CD4-positive, alpha-beta T cell treated with Interferon gamma for 1 hour (primary cell): ENCODE results near the gene TGFA.

Experiments used
- DNase-seq: peaks from one replicate; pipeline ENCODE4 v3.0.0-alpha.2; 2020

Gene TGFA

DNA sequence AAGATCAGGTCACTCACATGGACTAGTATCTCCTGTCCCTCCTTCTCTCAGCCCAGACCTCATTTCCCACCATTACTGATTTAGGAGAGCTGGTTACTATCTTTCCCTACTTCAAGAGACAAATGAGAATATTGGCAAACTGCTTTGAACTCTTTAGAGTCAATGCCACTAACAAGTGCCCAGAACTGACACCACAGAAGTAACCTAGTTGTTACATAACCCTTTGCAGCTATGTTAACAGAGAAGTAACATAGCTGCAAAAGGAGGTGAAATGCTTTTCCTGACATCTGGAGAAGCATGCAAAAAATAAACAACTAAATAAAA is 30.0 kb downstream of the TGFA start:
- no peak for DNase-seq

DNA sequence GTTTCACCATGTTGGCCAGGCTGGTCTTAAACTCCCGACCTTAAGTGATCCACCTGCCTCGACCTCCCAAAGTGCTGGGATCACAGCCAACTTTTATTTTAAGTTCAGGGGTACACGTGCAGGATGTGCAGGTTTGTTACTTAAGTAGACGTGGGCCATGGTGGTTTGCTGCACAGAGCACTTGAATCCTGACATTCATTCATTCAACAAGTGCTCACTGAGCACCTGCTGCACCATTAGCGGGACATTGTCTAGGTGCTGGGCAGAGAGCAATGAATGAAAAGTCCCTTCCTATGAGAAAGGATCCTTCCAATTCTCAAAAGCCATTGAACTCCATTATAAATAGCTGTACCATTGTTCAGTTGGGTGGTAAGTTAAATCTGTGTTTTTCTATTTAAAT is 31.0 kb downstream of the TGFA start:
- no peak for DNase-seq

DNA sequence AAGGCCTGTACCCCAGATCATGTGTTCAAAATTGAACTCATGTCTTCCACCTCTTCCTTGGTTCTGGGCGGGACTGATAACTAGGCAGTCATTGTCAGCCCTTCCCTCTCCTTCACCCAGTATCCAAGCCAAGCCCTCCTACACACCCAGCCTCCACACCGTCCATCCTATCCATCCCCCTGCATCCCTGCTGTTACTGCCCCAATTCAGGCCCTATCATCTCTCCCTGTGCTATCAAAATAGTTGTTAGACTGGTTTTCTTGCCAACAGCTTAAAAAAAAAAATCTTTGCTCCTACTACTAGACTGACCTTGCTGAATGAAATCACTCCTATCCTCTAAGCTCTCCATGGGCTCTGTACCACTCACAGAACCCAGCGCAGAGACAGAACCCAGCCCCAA is 32.8 kb downstream of the TGFA start:
- no peak for DNase-seq

DNA sequence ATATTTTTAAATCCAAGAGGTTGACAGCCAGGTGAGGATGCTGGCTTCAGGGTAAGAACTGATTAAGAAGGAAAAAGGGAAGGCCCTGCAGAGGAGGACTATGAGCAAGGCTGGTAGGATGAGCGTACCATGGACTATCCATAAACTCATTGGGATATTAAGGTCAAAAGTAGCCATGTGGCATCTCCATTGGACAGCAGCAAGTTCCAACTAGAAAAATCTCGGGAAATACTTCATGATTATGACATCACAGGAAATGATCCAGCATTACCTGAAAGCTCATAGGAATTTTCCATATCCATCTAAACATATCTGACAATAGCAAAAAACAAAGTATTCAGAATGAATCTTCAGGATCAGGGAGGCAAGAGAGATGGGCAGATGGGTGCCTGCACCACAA is 34.2 kb downstream of the TGFA start:
- DNase-seq: no peak

DNA sequence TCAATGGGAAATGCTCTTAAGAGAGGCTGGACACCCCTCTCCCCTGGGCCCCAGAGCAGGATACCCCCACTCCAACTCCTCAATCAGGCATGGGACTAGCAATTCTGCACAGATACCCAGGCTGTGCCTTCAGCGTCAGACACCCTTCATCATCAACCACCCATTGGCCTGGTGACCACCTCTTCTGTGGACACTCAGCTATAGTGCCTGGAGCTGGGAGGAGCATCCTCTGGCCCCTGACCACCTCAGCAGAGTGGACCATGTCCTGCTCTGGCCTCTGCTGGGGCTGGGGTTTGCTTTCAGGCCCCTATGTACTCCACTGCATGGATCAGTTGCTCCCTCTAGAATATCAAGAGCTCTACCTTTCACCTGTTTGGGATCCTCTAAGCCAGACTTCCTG is 35.1 kb downstream of the TGFA start:
- DNase-seq: no peak

DNA sequence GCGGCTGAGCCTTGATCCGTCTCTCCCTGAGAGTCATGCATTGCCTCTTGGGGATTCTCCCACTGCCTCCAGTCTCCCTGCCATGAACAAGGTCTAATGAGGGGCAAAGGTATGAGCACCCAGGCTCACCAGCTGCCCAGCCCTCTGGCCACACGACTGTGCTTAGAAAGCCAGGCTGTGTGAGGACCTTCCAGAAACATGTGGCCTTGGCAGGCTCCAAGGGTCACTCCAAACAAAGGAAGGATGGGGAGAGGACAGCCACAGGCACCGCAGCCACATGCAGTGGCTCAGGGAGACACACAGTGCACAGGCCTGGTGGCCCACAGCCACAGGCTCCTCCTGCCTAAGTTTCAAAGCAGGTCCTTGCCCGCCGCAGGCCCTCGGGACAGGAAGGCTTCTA is 35.8 kb downstream of the TGFA start:
- no peak for DNase-seq

DNA sequence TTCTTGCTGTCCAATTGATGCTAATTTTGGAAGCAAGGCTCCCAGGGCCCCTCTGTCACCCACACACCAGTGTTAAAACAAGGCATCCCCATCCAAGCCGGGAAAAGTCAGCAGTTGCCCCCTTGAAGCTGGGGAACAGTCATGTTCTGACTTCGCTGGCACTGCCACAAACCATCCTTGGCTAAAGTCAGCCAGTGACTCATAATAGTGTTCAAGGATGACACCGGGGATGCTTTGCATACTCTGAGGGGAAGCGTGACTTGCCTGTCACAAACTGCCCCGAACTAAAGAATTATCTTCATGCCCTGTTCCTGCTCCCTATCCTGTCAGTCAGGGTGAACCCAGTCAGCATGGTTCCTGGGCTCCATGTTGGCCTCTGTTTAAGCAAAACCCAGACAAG is 37.0 kb downstream of the TGFA start:
- peak; percentile 55 for DNase-seq

DNA sequence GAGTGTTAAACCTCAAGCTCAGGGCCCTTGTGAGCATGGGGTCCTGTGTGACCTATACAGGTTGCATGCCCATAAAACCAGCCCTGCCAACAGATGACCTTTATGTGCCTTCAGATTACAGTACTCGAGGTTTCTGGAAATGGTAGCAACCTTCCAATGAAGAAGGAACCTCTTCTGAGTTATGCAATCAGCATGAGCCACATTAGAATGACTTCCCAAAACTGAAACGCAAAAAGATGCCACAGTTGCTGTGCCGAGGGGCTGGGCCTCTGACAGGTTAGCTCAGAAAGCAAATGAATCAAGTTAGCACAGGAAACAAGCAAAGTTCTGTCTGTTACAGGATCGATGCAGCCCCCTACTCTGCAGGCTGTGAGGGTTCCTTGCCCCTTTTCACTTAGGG is 37.7 kb downstream of the TGFA start:
- peak; percentile 44 for DNase-seq

DNA sequence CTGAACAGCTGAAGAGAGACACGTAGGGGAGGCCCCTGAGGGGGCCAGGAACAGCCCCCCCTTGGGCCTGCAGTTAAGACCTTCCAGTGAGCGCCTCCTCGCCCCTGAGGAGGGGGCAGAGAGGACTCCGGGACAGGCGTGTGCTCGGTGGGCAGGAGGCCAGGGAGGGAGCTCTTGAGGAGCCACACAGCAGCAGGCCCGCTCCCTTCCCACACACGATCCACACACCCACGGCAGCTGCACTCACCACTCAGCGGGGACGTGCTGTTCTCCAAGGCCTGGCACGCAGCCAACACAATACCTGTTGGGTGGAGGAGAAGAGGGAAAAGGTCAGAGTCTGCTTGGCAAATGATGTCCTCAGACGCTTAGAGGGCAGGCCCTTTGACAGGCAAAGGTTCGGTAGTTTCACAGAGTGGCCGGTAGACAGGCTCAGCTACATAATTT is 39.0 kb downstream of the TGFA start:
- DNase-seq: no peak

DNA sequence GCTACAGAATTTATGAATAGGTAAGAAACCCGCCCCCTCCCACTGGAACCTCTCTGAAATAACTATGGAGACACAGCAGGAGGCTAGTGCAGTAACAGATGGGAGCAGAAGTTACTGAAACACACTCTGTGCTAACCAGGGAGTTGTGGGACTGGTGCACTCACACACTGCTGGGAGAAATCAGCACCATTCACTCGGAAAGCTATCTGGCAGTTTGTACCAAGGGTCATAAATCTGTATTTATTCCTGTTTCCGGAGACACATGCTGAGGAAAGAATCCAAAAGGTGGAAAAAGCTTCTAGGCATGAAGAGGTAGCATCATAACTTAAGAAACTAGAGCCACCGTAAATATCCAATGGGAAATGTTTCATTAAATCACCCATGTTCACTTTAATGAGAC is 39.9 kb downstream of the TGFA start:
- no peak for DNase-seq

DNA sequence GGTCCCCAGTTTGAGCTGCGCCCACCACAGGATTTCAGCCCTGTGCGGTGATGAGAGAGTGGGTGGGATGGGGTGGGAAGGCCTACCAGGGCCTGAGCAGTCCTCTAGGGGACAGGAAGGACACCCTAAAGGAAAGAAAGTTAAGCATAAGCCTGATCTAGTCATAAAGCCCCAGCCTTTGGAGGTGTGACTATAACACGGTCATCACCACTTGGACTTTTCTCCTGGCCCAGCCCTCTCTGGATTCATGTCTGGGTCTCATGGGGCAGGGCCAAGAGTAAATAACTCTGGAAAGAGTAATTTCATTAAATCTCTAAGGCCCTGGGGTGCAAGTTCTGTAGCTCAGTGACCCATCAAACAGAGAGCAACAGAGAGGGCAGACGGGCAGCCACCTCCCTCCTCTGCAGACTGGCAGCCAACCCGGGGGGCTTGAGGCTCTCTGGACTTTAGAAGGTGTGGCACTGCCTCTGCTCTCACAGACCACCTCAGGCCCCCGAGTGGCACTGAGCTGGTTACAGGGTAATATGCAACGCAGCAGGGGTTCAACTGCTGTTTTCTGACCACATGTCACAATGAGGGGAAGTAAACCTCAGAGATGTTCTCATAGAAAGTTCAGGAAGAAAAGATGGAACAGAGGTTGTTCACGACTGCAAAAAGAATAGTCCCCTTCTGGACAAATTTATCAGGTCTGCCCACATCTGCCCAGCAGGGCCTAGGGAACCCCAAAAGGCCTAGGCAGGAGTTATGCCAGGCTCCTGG is 41.5 kb downstream of the TGFA start:
- DNase-seq: no peak

DNA sequence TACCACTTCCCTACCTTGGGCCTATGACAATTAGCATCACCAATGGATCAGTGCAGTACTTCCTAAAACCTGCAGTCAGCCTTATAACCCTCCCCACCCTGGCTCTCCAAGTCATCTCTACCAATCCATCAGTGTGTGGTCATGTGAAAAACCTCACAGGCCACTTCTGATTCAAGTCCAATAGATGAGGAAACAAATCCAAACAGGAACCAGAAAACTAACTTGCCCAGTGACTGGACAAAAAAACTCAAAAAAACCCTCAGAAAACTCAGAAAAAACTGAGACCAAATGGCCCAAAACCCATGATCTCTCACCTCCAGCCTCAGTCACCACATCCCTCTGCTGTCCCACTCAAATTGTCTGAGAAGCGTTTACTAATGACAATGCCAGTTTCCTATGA is 43.3 kb downstream of the TGFA start:
- peak; percentile 56 for DNase-seq

DNA sequence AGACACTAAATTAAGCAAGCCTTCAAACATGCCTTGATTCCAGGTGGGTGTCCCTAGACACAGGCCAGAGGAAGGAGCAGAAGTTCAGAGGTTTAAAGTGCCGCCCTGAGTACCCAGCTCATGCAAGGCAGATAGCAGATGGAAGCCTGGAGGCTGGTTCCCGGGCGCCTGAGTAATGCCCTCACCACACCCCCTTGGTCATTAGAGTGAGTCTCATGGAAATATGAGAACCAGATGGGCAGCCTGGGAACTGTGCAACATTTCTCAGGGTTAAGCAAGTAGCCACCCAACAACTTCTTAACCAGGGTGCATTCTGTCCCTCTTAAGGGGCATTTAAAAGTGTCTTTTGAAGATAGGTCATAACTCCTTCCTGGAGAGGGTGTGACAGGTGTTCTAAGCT is 44.1 kb downstream of the TGFA start:
- DNase-seq: peak; percentile 12

DNA sequence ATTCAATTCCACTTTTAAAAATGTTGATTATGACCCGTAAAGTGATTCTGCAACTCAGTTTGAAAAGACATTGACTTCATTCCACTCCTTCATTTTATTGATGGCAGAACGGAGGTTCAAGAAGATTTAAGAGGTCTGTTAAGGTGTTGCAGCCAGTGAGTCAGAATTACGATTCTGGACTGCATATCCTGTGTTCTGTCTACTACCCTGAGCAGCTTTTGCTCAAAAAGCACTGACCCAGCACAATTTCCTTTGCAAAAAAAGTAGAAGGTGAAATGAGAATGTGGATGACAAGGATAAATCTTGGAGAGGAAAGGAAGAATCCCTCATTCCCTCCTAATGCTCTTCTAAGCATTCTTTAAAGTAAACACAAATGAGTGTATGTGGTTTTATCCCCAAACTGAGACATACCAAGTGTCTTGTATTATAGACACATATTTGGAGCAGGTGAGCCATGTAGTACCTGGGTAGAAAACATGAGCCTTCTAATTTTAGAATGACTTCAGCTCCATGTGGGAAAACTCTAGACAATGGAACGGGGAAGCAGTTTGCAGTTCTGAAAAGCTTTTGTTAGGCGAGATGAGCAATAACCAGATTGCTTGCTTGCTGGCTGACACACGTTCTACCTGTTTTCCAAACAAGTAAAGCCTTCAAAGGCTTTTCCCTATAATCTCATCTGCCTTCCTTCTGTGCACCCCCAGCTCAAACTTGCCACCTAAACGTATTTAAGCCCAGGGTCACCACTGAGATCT is 44.7 kb downstream of the TGFA start:
- no peak for DNase-seq

DNA sequence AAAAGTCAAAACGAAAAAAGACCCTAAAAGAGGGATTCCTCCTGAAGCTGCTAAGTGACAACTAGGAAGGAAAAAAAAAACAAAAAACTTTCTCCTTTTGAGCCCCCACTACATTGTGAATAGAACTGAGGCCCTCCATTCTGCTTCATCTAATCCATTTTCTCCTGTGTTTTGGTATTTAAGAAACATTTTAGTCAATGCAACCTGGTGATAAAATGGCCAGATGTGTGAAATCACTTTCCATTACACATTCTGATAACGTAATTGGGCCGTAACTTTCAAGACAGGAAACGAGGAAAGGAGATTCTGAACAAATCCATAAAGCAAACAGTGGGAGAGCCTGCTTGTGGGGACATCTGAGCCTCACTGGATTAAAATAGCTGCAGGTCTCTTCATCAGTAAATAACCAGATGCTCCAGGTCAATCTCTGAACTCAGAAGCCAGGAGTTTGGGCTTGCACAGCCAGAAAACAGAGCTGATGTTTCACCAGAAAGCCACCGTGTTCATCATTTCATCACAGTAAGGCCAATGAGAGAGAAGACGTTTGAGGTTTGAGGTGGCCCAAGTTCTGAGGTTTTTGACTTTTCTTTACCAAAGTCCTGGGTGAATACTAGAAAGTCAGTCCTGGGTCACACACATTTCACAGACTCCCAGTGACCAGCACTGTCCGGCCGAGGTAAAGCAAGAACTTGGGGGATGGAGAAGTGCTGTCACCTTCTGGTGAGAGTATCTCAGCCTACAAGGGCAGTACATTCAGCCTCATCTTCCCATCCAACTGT is 47.8 kb downstream of the TGFA start:
- no peak for DNase-seq

DNA sequence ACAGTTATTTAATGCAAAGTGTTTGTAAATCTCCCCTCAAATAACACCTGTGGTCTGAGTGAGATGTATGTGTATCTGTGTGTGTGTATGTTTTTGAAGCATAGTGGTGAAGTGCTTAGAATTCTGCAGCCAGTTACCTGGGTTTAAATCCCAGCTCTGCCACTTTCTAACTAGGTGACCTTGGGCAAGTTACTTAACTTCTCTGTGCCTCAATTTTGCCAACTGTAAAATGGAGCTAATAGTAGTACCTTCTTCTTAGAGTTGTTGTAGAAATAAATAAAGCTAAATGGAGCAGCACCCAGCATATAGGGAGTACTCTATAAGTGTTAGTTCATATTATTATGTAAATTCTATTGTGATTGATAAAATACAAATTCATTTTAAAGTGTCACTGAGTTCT is 48.9 kb downstream of the TGFA start:
- no peak for DNase-seq

DNA sequence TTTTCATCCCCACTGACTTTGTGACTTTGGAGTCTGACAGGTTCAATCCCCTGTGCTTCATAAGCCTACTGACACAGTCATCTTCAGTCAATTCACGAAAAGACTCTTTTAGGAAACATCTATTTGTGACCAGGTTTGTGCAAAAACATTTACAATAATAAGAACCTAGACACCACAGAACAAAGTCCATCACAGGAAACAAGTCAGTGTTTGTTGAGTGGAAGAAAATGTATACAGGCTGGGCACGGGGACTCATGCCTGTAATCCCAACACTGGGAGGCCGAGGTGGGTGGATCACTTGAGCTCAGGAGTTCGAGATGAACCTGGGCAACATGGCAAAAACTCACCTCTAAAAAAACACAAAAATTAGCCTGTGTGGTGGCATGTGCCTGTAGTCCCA is 49.7 kb downstream of the TGFA start:
- DNase-seq: no peak

DNA sequence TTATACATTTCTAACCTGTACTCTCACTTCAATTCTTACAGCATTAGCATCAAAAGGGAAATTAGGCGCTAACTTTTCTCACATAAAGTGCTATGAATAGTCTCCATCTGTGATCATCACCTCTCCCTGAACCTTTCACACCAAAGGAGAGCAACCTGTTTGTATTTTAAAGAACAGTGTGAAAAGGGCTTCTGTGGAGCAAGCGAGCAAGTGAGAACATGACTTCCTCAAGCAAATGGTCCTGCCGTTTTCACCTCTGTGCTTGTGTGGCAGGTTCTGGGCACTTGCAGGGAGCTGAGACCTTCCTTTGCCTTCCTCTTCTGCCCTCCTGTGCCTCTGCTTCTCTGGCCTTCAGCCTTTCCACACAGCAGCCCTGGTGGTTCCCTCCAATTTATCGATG is 51.9 kb downstream of the TGFA start:
- DNase-seq: no peak

DNA sequence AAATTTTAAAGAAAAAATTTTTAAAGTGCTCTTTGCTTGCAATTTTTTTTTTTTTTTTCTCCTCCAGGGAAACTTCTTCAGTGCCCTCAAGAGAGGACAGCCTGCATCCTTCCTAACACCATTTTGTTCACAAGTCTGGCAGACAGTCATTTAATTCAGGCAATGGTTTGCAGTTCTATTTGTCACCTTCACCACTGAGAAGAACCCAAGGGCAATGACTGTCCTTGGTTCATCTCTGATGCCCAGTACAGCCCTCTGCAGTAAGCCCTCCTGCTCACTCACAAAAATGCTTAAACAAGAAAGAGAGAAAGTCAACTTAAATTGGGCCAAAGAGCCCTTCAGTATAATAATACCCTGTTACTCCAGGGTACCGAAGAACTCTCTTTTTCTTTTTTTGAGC is 52.4 kb downstream of the TGFA start:
- no peak for DNase-seq

DNA sequence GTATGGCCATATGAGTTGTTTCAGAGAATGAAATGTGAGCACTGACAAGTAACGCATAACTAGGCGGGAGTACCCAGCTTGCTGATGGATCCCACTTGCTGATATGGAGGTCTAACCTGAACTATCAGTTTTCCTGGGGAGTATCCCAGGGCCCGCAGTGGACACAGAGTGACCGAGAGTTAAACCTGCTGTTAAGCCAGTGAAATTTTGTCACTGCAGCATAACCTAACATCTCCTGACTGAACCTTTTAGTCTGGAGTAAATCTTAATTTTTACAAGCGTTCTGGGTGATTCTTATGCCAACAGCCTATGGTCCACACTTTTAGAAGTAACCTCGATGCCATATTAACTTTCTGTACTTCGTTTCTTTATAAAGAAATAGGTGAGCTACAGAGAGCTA is 54.4 kb downstream of the TGFA start:
- DNase-seq: no peak

DNA sequence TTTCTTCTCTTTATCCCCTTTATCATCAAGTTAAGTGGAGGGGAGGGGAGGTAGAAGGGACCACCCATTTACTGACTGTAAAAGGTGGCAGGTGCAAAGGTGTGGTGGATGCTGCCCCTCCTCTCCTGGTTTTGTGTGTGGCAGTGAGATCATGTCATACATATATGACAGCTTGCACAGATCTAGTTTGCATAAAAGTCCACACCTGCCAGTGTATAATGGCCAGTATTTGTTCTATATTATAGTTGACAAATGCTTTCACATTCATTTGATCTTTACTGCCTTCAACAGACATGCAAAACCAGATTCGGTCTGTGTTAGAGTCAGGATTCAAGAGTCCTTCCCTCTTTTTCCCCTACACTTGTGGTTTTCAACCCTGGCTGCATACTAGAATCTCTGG is 55.1 kb downstream of the TGFA start:
- no peak for DNase-seq

DNA sequence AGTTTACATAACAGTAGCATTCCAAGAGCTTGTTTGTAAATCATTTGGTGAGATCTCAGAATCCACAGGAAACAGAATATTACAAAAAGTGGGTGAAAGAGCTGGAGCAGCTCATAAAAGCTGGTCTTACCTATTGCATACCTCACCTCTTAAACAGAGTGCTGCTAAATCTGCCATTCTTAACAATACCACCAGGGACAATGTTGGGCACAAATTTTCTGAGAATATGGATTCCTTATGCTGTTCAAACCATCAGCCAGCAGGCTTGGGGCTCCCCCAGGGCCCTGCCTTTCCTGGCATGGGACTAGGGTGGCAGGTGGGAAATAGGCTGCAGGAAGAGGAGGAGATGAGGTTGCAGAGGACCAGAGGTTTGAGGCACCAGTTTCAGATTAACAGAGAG is 55.6 kb downstream of the TGFA start:
- DNase-seq: no peak

DNA sequence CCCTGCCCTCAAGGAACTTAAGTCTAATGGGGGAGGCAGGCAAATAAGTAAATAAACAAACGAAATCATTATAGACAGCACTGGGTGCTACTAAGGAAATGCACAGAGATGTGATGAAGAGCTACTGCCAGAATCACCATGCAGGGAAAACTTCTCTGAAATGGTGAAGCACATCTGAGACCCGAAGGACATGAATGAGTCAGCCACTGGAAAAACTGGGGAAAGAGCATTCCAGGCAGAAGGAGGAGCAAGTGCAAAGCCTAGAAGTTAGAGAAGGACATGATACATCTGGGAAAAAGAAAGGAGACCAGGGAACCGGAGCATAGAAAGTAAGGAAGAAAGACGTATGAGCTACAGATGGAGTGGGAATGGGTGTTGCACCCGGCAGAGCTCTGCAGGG is 56.8 kb downstream of the TGFA start:
- DNase-seq: no peak

DNA sequence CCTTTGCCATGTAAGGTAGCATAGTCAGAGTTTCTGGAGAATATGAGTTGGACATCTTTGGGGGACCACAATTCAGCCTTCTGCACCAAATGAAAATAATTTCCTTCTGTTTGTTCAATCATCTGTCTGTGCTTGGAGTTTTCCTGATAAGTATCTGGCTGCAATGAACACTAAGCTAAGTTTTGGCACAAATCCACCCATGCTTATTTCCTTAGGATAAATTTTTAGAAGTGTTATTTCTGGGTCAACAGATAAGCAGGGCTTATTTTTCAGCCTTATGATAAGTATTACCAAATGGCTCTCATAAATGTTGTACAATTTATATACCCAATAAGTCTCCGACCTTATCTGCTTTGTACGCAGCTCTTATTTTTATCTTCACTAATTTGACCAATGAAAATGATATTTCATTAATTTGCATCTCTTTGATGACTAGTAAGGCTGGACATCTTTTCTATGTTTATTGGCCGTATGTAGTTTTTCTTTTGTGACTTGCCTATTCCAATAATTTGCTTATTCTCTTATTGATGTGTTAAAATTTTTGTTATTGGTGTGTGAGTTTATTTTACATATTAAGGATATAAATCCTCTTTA is 59.2 kb downstream of the TGFA start:
- no peak for DNase-seq
